Sigmoid colon (tissue), 3 donors: ENCODE data around the gene TRAM2.

Source experiments
- CTCF ChIP-seq, 4 experiments: fragments of 450-650 bp in 3 of 4; fragments of 200-600 bp in 1 of 4; IDR thresholded peaks; one replicate each; pipeline ENCODE4 v1.5.1; 2016 to 2019; ENCODE audit warnings: antibody characterized with exemption in 4 of 4, mild to moderate bottlenecking in 3 of 4, moderate library complexity in 2 of 4
- POLR2A ChIP-seq, 2 donors: fragments of 450-650 bp; IDR thresholded peaks; one replicate each; pipeline ENCODE4 v1.6.1; 2016; ENCODE audit warnings: antibody characterized with exemption in 2 of 2, mild to moderate bottlenecking in 2 of 2, moderate library complexity in 2 of 2

- TF ChIP-seq CTCF (IDR thresholded peaks at IDR 0.05) (no peak), POLR2A (IDR thresholded peaks at IDR 0.05) (no peak)
Observed at GRCh38 chr6:52577778-52578463, 1.1 kb upstream of the TRAM2 start.
